Kidney glomerular epithelial cell (primary cell): ENCODE data around the gene ERO1B.

Source experiments
- DNase-seq: peaks from one replicate; lab custom pipeline; 2025; lab: John Stamatoyannopoulos, UW

Gene ERO1B

DNA sequence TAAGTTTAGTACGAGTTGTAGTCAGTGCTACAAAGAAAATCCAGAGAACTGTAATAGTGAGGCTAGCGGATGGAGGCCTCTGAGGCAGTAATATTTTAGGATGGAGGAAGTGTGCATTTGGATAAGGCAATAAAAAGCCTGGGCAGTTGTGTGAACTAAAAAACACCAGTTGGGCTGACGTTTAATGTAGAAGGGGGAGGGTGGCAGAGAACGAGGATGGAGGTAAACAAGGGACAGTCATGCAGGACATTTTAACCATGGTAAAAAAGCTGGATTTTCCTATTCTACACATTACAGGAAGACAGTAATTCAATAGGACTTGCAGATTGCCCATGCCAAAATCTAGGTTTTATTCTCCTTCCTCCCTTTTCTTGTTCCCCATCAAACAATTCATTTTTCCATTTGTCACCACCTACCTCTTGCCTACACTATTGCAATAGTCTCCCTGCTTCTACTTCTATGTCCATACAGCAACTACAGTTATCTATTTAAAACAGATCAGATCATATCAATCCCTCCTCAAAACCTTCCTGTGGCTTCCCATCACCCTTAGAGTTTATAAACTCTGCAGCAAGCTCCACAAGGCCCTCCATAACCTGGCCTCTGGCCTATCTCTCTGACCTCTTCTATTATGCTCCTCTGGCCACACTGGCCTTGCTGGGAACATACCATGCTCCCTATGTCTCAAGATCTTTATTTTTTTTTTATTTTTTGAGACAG, 27.7 kb downstream of the ERO1B start:
- no peak for DNase-seq

GRCh38 chr1:236253119-236253518, 28.6 kb downstream of the ERO1B start:
- DNase-seq = no peak

- no peak for DNase-seq
Measured at GRCh38 chr1:236251587-236251986, 30.2 kb downstream of the ERO1B start.

DNA sequence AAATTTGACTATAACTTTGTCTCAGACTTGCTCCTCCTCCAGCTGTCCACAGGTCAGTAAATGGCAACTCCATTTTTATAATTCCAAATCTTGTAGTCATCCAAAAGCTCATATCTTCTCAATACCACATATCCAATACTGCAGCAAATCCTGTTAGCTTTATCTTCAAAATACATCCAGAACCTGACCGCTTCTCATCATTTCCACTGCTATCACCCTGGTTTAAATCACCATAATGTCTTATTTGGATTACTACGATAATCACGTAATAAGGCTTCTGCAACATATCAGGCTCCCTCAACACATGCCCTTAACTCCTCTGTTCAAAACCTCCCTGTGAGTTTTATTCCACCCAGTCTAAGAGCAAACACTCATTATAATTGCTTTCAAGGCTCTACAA, 34.5 kb downstream of the ERO1B start:
- no peak for DNase-seq

- no peak for DNase-seq
Measured at GRCh38 chr1:236242568-236242967, 39.2 kb downstream of the ERO1B start.

GRCh38 chr1:236240675-236241074, 41.1 kb downstream of the ERO1B start:
- no peak for DNase-seq

DNA sequence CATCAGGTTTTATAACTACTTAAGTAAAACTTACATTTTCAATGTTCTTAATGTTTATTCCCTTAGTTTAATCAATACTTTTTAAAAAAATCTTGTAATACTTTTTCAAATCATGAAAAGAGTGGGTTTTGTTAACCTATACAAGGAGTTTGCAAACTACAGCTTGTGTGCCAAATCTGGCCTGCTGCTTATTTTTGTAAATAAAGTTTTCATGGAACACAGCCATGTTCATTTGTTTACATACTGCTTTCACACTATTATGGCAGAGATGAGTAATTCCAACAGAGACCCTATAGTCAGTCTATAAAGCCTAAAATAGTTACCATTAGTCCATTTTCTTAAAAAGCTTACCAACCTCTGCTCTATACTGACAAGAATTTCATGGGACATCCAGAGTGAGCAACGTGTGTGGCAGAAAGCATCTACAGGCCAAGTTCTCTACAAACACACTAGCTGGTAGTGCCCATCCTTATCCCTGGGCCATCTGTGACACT, 42.6 kb downstream of the ERO1B start:
- no peak for DNase-seq

DNA sequence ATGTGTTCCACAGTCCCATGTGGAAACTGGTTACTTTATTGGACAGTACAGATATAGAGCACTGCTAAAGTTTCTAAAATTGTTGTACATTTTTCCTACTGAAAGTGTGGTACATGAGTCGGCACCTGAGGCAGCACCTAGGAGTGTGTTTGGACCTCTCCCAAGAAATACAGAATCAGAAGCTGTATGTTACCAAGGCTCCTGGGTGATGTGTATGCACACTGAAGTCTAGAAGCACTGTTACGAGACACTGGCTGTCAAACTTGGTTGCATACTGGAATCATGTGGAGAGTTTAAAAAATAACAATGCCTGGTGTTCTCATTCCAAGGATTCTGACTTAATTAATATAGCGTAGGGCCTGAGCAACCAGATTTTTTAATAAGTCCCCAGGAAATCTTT, 46.6 kb downstream of the ERO1B start:
- peak; percentile 6 for DNase-seq

GRCh38 chr1:236228411-236228810, 53.3 kb downstream of the ERO1B start:
- no peak for DNase-seq

GRCh38 chr1:236222632-236223031, 59.1 kb downstream of the ERO1B start:
- no peak for DNase-seq

DNA sequence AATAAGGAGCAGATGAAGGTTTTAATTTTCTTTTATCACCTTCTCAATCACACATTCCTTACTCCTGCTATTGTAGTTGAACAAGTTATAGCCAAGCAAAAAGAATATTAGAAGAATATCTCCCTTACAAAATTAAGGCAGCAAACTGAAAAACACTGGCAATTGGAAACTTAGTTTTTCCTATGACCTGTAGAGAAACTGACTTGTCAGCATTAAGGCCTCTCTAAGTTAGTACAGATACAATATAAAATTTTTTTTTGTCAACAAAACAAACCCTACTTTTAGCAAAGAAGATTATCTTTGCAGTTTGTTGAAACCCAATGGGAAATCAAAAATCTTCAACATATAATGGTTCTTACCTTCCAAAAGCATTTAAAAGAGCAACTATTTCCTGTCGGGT, 61.3 kb downstream of the ERO1B start:
- DNase-seq = no peak

GRCh38 chr1:236214761-236215160, 67.0 kb downstream of the ERO1B start:
- DNase-seq = no peak

GRCh38 chr1:236213534-236213933, 68.2 kb downstream of the ERO1B start:
- no peak for DNase-seq

DNA sequence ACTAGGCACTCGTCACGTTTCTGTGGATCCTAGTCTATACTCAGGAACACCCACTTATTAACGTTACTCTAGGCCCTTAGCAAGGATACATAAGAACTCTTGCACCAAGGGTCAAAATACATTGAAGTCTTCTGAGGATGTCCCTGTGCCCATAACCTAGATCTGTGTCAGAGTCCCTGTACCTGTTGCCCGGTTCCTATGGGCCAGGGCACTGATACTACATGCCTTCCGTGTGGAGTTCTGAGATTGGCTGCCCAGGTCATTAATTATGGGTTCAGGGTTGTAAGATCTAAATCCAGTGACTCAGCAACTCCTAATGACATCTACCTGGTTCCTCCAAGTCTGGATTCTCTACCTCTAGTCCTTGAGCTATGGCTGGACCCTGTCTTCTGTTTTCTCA, 69.9 kb downstream of the ERO1B start:
- no peak for DNase-seq

- DNase-seq = no peak
Measured at GRCh38 chr1:236209713-236210112, 72.0 kb downstream of the ERO1B start.

DNA sequence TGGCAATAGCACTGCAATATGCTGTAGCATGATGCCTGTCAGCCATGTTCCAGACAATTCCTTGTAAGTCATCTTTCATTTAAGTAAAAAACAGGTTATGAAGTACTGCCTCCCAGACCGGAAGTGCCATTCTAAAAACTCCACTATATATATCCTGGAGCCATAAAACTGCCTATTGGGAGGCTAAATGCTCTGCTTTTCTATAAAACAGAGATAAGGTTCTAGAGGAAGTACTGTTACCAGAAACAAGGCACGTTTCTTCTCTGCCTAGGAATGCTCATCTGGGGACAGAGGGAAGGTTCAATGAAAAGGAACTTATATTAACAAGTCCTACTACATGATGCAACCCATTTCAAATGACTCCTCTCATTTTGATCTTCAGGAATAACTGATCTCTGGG, 72.6 kb downstream of the ERO1B start:
- no peak for DNase-seq

DNA sequence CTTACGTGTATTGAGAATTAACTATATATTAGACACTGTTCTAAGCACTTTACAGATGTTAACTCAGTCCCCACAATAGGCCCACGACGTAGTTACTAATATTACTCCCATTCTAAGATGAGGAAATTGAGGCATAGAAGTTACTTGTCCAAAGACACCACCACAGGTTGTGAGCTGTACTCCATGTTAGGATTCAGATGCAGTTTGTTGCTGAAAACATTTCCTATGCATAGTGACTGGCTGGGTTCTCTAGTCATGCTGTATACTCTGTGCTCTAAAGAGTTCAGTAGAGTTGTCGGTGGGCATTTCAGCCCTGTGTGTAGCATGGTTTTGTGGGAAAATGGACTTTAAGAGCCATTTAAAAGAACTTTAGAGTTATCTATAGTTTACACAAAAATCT, 74.2 kb downstream of the ERO1B start:
- no peak for DNase-seq

DNA sequence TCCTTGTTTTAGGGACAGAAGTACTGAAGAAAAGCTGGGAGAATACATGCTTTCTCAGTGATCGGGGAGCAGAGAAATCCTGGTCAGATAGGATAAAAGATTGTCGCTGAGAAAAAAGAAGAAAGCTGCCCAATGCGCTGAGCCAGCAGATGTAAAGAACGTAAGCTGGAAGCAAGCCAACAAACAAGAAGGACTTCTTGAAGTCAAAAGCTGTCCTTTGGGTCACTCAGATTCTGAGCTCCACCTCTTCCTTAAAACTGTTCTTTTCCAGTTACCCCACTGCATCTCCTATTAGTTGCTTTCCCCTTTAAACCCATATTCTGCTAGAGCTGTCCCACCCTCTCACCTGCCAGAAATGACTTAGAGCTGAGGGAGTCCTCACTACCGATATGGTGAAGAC, 74.6 kb downstream of the ERO1B start:
- no peak for DNase-seq

- DNase-seq = no peak
Measured at GRCh38 chr1:236206548-236206947, 75.2 kb downstream of the ERO1B start.

DNA sequence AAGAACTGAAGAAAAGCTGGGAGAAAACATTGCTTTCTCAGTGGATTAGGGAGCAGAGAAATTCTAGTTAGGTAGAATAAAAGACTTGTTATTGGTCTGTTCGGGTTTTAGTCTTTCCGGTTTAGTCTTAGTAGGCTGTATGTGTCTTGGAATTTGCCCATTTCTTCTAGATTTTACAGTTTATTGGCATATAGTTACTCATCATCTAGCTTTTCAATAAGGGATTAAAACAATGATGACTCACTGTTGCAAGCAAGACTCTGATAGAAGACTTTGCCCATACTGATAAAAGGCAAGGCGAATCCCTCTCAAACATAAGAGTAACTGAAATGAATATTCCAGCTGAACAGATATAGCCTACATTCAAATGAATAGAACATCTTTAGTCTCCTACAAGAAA, 77.1 kb downstream of the ERO1B start:
- no peak for DNase-seq

DNA sequence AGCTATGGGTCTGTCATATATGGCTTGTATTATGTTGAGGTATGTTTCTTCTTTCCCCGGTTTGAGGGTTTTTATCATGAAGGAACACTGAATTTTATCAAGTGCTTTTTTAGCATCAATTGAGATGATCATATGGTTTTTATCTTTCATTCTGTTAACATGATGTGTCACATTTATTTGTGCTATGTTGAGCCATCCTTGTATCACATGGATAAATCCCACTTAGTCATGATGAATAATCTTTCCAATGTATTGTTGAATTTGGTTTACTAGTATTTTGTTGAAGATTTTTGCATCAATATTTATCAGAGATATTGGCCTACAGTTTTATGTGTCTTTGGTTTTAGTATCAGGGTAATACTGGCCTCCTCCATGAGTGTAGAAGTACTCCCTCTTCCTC, 77.7 kb downstream of the ERO1B start:
- DNase-seq = no peak

GRCh38 chr1:236201786-236202185, 80.0 kb downstream of the ERO1B start:
- no peak for DNase-seq

- no peak for DNase-seq
Measured at GRCh38 chr1:236200925-236201324, 80.8 kb downstream of the ERO1B start.

DNA sequence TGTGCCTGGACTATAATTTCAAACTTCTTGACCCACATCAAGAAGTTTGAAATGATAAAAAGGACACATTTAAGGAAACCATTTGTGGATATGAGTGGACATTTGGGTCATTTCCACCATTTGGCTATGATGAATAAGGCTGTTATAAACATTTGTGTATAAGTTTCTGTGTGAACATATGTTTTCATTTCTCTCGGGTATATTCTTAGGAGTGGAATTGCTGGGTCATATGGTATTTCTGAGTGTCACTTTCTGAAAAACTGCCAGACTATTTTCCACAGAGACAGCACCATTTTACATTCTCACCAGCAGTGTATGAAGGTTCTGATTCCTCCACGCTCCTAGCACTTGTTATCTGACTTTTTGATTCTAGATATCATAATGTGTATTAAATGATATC, 88.6 kb downstream of the ERO1B start:
- no peak for DNase-seq
